Activated T-cell treated with anti-CD3 and anti-CD28 coated beads for 4 hours (primary cell): Measurements from ENCODE around the gene PCDHB4.
"Not testable (repeated sequence)": the region's sequence is repeated elsewhere in the genome, so short reads cannot be mapped to it uniquely, and the experiment has no call there.

Experiments
- DNase-seq: peaks from one replicate; pipeline ENCODE4 v3.0.0-alpha.2; 2020

The PCDHB4 gene

DNA sequence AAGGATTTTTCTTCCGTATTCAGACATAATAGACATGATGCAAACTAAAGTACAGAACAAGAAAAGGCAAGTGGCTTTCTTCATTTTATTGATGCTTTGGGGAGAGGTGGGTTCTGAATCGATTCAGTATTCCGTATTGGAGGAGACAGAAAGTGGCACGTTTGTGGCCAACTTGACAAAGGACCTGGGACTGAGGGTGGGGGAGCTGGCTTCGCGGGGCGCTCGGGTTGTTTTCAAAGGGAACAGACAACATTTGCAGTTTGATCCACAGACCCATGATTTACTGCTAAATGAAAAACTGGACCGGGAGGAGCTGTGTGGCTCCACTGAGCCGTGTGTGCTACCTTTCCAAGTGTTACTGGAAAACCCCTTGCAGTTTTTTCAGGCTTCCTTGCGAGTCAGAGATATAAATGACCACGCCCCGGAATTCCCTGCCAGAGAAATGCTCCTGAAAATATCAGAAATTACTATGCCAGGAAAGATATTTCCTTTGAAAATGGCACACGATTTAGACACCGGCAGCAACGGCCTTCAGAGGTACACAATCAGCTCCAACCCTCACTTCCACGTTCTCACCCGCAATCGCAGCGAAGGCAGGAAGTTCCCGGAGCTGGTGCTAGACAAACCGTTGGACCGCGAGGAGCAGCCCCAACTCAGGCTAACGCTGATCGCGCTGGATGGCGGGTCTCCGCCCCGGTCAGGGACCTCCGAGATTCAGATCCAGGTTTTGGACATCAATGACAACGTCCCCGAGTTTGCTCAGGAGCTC, 28.8 kb downstream of the PCDHB4 start:
- no peak for DNase-seq

DNA sequence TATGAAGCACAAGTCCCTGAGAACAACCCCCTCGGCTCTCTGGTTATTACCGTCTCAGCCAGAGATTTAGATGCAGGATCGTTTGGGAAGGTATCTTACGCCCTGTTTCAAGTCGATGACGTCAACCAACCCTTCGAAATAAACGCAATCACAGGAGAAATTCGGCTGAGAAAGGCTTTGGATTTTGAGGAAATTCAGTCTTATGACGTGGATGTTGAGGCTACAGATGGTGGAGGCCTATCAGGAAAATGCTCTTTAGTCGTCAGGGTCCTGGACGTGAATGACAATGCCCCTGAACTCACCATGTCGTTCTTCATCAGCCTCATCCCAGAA, 29.3 kb downstream of the PCDHB4 start:
- no peak for DNase-seq

DNA sequence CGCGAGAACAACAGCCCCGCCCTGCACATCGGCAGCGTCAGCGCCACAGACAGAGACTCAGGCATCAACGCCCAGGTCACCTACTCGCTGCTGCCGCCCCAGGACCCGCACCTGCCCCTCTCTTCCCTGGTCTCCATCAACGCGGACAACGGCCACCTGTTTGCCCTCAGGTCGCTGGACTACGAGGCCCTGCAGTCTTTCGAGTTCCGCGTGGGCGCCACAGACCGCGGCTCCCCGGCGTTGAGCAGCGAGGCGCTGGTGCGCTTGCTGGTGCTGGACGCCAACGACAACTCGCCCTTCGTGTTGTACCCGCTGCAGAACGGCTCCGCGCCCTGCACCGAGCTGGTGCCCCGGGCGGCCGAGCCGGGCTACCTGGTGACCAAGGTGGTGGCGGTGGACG, 30.0 kb downstream of the PCDHB4 start:
- not testable (repeated sequence) for DNase-seq

DNA sequence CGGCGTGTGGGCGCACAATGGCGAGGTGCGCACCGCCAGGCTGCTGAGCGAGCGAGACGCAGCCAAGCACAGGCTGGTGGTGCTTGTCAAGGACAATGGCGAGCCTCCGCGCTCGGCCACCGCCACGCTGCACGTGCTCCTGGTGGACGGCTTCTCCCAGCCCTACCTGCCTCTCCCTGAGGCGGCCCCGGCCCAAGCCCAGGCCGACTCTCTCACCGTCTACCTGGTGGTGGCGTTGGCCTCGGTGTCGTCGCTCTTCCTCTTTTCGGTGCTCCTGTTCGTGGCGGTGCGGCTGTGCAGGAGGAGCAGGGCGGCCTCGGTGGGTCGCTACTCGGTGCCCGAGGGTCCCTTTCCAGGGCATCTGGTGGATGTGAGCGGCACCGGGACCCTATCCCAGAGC, 30.5 kb downstream of the PCDHB4 start:
- DNase-seq = not testable (repeated sequence)

DNA sequence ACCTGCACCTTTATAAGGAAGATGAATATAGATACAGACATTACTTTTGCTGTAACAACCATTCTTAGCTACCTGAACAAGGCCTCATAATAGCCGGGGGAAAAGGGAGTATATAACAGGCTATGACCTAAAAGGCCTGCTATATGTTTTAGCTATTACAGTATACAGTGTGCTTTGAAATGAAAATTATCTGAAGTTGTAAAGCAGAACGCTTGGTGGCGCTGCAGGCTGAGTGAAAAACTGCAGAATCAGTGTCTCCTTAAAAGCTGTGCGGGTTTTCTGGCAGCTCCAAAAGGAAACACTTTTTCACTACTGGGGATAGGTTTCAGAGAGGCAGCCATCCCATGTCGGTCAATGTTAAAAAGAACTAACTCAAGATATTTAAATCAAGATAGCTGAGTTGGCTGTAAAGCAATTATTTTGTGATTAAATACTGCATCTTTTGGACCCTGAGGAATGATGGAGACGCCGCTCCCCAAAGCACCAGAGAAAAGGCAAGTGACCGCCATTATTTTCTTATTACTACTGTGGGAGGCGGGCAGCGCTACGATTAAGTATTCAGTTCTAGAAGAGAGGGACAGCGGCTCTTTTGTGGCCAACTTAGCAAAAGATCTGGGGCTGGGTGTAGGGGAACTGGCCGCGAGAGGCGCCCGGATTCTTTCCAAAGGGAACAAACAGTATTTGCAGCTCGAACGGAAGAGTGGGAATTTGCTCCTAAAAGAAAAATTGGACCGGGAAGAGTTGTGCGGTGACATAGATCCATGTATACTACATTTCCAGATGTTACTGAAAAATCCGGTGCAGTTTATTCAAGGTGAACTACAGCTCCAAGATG, 34.1 kb downstream of the PCDHB4 start:
- no peak for DNase-seq

DNA sequence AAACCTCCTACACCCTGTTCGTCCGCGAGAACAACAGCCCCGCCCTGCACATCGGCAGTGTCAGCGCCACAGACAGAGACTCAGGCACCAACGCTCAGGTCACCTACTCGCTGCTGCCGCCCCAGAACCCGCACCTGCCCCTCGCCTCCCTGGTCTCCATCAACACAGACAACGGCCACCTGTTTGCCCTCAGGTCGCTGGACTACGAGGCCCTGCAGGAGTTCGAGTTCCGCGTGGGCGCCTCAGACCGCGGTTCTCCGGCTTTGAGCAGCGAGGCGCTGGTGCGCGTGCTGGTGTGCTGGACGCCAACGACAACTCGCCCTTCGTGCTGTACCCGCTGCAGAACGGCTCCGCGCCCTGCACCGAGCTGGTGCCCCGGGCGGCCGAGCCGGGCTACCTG, 35.7 kb downstream of the PCDHB4 start:
- not testable (repeated sequence) for DNase-seq

DNA sequence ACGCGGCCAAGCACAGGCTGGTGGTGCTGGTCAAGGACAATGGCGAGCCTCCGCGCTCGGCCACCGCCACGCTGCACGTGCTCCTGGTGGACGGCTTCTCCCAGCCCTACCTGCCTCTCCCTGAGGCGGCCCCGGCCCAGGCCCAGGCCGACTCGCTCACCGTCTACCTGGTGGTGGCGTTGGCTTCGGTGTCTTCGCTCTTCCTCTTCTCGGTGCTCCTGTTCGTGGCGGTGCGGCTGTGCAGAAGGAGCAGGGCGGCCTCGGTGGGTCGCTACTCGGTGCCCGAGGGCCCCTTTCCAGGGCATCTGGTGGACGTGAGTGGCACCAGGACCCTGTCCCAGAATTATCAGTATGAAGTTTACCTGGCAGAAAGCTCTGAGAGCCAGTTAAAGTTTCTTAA, 36.3 kb downstream of the PCDHB4 start:
- DNase-seq = not testable (repeated sequence)

DNA sequence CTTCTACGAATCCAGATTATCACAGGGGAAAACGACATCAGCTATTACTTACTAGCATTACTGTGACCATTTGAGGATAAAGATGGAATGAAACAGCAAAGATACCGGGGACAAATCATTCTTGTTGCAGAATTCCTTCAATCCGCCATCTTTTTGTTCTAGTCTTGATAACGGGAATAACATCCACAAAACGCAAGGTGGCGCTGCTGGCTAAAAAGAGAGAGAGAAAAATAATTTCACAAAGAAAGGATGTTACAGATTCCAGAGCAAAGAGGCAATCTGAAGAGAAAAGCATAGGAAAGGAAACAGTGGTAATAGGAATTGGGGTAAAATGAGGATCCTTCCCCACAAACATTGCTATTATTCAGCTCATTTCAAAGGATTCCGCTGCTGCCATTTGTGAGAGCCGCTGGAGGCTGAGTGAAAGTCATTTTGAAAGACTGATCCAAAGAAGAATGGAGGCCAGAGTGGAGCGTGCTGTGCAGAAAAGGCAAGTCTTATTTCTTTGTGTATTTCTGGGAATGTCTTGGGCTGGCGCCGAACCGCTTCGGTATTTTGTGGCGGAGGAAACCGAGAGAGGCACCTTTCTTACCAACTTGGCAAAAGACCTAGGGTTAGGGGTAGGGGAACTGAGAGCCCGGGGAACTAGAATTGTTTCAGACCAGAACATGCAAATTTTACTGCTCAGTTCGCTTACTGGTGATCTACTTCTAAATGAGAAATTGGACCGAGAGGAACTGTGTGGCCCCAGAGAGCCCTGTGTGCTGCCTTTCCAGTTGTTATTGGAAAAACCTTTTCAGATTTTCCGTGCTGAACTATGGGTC, 51.0 kb downstream of the PCDHB4 start, which contains the start of gene PCDHB7:
Gene PCDHB7 (plus strand): TSS at position 264 of the 824 bp plus-strand sequence. CDS start 192 bp downstream, at position 456.
- no peak for DNase-seq

DNA sequence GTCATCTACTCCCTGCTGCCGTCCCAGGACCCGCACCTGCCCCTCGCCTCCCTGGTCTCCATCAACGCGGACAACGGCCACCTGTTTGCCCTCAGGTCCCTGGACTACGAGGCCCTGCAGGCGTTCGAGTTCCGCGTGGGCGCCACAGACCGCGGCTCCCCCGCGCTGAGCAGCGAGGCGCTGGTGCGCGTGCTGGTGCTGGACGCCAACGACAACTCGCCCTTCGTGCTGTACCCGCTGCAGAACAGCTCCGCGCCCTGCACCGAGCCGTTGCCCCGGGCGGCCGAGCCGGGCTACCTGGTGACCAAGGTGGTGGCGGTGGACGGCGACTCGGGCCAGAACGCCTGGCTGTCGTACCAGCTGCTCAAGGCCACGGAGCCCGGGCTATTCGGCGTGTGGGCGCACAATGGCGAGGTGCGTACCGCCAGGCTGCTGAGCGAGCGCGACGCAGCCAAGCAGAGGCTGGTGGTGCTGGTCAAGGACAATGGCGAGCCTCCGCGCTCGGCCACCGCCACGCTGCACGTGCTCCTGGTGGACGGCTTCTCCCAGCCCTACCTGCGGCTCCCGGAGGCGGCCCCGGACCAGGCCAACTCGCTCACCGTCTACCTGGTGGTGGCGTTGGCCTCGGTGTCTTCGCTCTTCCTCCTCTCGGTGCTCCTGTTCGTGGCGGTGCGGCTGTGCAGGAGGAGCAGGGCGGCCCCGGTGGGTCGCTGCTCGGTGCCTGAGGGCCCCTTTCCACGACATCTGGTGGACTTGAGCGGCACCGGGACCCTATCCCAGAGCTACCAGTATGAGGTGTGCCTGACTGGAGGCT, 52.9 kb downstream of the PCDHB4 start:
- not testable (repeated sequence) for DNase-seq
